HEK293 (cell line): ENCODE measurements around the gene PDE6B.

Source experiments
- BCL11A ChIP-seq: fragments of 450-650 bp; formaldehyde crosslinking; IDR thresholded peaks from 2 replicates; pipeline ENCODE4 v1.5.1; 2016; ENCODE audit warnings: low read depth, missing biosample characterization, missing genetic modification characterization
- EGR2 ChIP-seq: fragments of 450-650 bp; formaldehyde crosslinking; IDR thresholded peaks from 2 replicates; pipeline ENCODE4 v1.5.1; 2016; ENCODE audit warnings: low read depth, missing biosample characterization, missing genetic modification characterization
- IKZF3 ChIP-seq: fragments of 450-650 bp; IDR thresholded peaks from 2 replicates; pipeline ENCODE4 v1.5.0; 2018; ENCODE audit warnings: missing biosample characterization, mild to moderate bottlenecking, missing genetic modification characterization, moderate library complexity
- KLF1 ChIP-seq: fragments of 450-650 bp; formaldehyde crosslinking; IDR thresholded peaks from 2 replicates; pipeline ENCODE4 v1.5.1; 2016; ENCODE audit warnings: missing biosample characterization, missing genetic modification characterization
- KLF10 ChIP-seq: fragments of 450-650 bp; IDR thresholded peaks from 2 replicates; pipeline ENCODE4 v1.5.1; 2018; ENCODE audit warnings: missing biosample characterization, mild to moderate bottlenecking, missing genetic modification characterization
- KLF8 ChIP-seq: fragments of 450-650 bp; formaldehyde crosslinking; IDR thresholded peaks from 2 replicates; pipeline ENCODE4 v1.5.1; 2016; ENCODE audit warnings: missing biosample characterization, missing genetic modification characterization
- KLF9 ChIP-seq: fragments of 450-650 bp; formaldehyde crosslinking; IDR thresholded peaks from 2 replicates; pipeline ENCODE4 v1.5.1; 2016; ENCODE audit warnings: missing biosample characterization, missing genetic modification characterization, low read depth
- SCRT2 ChIP-seq: fragments of 450-650 bp; formaldehyde crosslinking; IDR thresholded peaks from 2 replicates; pipeline ENCODE4 v1.5.1; 2016; ENCODE audit warnings: missing biosample characterization, missing genetic modification characterization
- SP2 ChIP-seq: fragments of 450-650 bp; formaldehyde crosslinking; IDR thresholded peaks from 2 replicates; pipeline ENCODE4 v1.5.1; 2016; ENCODE audit warnings: missing biosample characterization, missing genetic modification characterization
- YY2 ChIP-seq: fragments of 450-650 bp; formaldehyde crosslinking; IDR thresholded peaks from 2 replicates; pipeline ENCODE4 v1.5.1; 2016; ENCODE audit warnings: missing biosample characterization, missing genetic modification characterization
- ZBTB21 ChIP-seq: fragments of 450-650 bp; formaldehyde crosslinking; IDR thresholded peaks from 2 replicates; pipeline ENCODE4 v1.5.1; 2017; ENCODE audit warnings: missing biosample characterization, missing genetic modification characterization
- ZBTB48 ChIP-seq: fragments of 450-650 bp; formaldehyde crosslinking; IDR thresholded peaks from 2 replicates; pipeline ENCODE4 v1.5.1; 2016; ENCODE audit warnings: missing biosample characterization, missing genetic modification characterization
- ZBTB7A ChIP-seq: fragments of 450-650 bp; formaldehyde crosslinking; IDR thresholded peaks from 2 replicates; pipeline ENCODE4 v1.5.1; 2016; ENCODE audit warnings: low read depth, missing biosample characterization, missing genetic modification characterization
- ZIC2 ChIP-seq: fragments of 450-650 bp; formaldehyde crosslinking; IDR thresholded peaks from 2 replicates; pipeline ENCODE4 v1.5.1; 2016; ENCODE audit warnings: missing biosample characterization, missing genetic modification characterization
- ZNF184 ChIP-seq: fragments of 450-650 bp; IDR thresholded peaks from 2 replicates; pipeline ENCODE4 v1.5.1; 2018; ENCODE audit warnings: missing biosample characterization, mild to moderate bottlenecking, missing genetic modification characterization
- ZNF19 ChIP-seq: fragments of 450-650 bp; formaldehyde crosslinking; IDR thresholded peaks from 2 replicates; pipeline ENCODE4; 2016; ENCODE audit warnings: missing biosample characterization, missing genetic modification characterization, low read depth
- ZNF202 ChIP-seq: fragments of 450-650 bp; formaldehyde crosslinking; IDR thresholded peaks from 2 replicates; pipeline ENCODE4 v1.5.1; 2016; ENCODE audit warnings: missing biosample characterization, missing genetic modification characterization, borderline replicate concordance
- ZNF23 ChIP-seq: fragments of 450-650 bp; formaldehyde crosslinking; IDR thresholded peaks from 2 replicates; pipeline ENCODE4 v1.5.1; 2016; ENCODE audit warnings: missing biosample characterization, missing genetic modification characterization, borderline replicate concordance
- ZNF248 ChIP-seq: fragments of 450-650 bp; formaldehyde crosslinking; IDR thresholded peaks from 2 replicates; pipeline ENCODE4 v1.5.1; 2017; ENCODE audit warnings: missing biosample characterization, missing genetic modification characterization
- ZNF302 ChIP-seq: fragments of 450-650 bp; formaldehyde crosslinking; IDR thresholded peaks from 2 replicates; pipeline ENCODE4 v1.5.1; 2016; ENCODE audit warnings: missing biosample characterization, missing genetic modification characterization, low read depth
- ZNF391 ChIP-seq: fragments of 450-650 bp; formaldehyde crosslinking; IDR thresholded peaks from 2 replicates; pipeline ENCODE4 v1.5.1; 2016; ENCODE audit warnings: low read depth, missing biosample characterization, missing genetic modification characterization, borderline replicate concordance
- ZNF473 ChIP-seq: fragments of 450-650 bp; formaldehyde crosslinking; IDR thresholded peaks from 2 replicates; pipeline ENCODE4 v1.5.1; 2017; ENCODE audit warnings: missing biosample characterization, missing genetic modification characterization
- ZNF600 ChIP-seq: fragments of 450-650 bp; formaldehyde crosslinking; IDR thresholded peaks from 2 replicates; pipeline ENCODE4 v1.5.1; 2016; ENCODE audit warnings: missing biosample characterization, missing genetic modification characterization
- ZNF701 ChIP-seq: fragments of 450-650 bp; formaldehyde crosslinking; IDR thresholded peaks from 2 replicates; pipeline ENCODE4 v1.5.1; 2016; ENCODE audit warnings: missing biosample characterization, missing genetic modification characterization
- ZNF76 ChIP-seq: fragments of 450-650 bp; formaldehyde crosslinking; IDR thresholded peaks from 2 replicates; pipeline ENCODE4; 2016; ENCODE audit warnings: low read depth, missing biosample characterization, missing genetic modification characterization, borderline replicate concordance
- ZXDB ChIP-seq: fragments of 450-650 bp; formaldehyde crosslinking; IDR thresholded peaks from 2 replicates; pipeline ENCODE4 v1.5.1; 2016; ENCODE audit warnings: missing biosample characterization, missing genetic modification characterization
- TF ChIP-seq, protein P1 (sequence below): fragments of 450-650 bp; formaldehyde crosslinking; IDR thresholded peaks from 2 replicates; pipeline ENCODE4 v1.5.1; 2016; ENCODE audit warnings: missing biosample characterization, missing genetic modification characterization
- TF ChIP-seq, protein P2 (sequence below): IDR thresholded peaks from 2 replicates; pipeline ENCODE4 v1.6.1; 2011; ENCODE audit warnings: mild to moderate bottlenecking, low read depth, low read length, borderline replicate concordance
- TF ChIP-seq, protein P3 (sequence below): fragments of 450-650 bp; formaldehyde crosslinking; IDR thresholded peaks from 2 replicates; pipeline ENCODE4 v1.5.1; 2016; ENCODE audit warnings: missing biosample characterization, missing genetic modification characterization
- TF ChIP-seq, protein P4 (sequence below): fragments of 450-650 bp; formaldehyde crosslinking; IDR thresholded peaks from 2 replicates; pipeline ENCODE4 v1.5.1; 2016; ENCODE audit warnings: missing biosample characterization, missing genetic modification characterization, low read depth
- TF ChIP-seq, protein P5 (sequence below): fragments of 450-650 bp; formaldehyde crosslinking; IDR thresholded peaks from 2 replicates; pipeline ENCODE4 v1.5.1; 2016; ENCODE audit warnings: missing biosample characterization, missing genetic modification characterization, borderline replicate concordance
- TF ChIP-seq, protein P6 (sequence below): fragments of 450-650 bp; formaldehyde crosslinking; IDR thresholded peaks from 2 replicates; pipeline ENCODE4 v1.5.1; 2016; ENCODE audit warnings: missing biosample characterization, missing genetic modification characterization

PDE6B gene

DNA sequence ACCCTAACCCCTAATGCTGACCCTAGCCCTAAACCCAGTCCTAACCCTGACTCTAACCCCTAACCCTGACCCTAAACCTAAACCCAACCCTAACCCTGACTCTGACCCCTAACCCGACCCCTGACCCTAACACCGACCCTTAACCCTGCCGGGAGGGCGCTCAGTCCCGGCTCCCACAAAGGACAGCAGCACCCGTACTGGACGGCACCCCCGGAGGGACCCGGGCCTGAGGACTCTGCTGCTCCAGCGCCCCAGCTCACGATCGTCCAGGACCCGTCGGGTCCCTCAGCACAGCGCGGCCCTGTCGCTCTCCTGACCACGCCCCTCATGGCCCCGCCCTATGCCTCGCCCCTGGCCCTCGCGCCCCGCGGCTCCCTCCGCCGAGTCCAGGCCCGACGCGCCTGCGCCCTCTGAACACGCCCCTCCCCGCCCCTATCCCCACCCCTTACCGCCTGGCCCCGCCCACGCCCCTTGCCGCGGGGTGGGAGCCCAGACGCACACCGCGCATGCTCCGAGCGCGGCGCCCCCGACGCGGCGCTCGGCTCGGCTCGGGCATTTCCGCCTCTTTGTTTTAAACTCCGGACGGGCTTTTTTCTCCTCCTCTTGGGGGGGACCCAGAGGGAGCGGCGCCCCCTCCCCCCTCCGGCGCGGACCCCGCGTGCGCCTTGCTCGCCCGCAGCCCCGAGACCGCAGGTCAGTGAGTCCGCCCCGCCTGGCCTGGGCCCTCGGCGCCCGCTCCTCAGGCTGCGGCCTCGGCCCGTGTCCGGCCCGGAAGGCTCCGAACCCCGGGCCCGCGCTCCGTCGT is 80.1 kb downstream of the PDE6B start, which contains the start of gene PCGF3 (continued):
- TF ChIP-seq ZNF76 (tag by site-specific recombination), result no peak
- TF ChIP-seq ZBTB7A (tag by site-specific recombination), result 0 out of 2 replicates have a peak, but pooled peaks have one; percentile 34
- no peak for TF ChIP-seq ZNF701 (tag by site-specific recombination)
- TF ChIP-seq, protein P1, sequence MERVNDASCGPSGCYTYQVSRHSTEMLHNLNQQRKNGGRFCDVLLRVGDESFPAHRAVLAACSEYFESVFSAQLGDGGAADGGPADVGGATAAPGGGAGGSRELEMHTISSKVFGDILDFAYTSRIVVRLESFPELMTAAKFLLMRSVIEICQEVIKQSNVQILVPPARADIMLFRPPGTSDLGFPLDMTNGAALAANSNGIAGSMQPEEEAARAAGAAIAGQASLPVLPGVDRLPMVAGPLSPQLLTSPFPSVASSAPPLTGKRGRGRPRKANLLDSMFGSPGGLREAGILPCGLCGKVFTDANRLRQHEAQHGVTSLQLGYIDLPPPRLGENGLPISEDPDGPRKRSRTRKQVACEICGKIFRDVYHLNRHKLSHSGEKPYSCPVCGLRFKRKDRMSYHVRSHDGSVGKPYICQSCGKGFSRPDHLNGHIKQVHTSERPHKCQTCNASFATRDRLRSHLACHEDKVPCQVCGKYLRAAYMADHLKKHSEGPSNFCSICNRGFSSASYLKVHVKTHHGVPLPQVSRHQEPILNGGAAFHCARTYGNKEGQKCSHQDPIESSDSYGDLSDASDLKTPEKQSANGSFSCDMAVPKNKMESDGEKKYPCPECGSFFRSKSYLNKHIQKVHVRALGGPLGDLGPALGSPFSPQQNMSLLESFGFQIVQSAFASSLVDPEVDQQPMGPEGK (tag by site-specific recombination), result no peak
- TF ChIP-seq KLF9 (tag by site-specific recombination), result peak; percentile 92
- no peak for TF ChIP-seq YY2 (tag by site-specific recombination)
- no peak for TF ChIP-seq SCRT2 (tag by site-specific recombination)
- TF ChIP-seq ZNF19 (tag by site-specific recombination), result no peak
- no peak for TF ChIP-seq IKZF3 (tag by site-specific recombination)
- TF ChIP-seq ZNF391 (tag by site-specific recombination), result no peak
- TF ChIP-seq BCL11A, result peak; percentile 98
- TF ChIP-seq ZBTB21 (tag by site-specific recombination), result no peak
- no peak for TF ChIP-seq ZNF248 (tag by site-specific recombination)
- TF ChIP-seq, protein P2, sequence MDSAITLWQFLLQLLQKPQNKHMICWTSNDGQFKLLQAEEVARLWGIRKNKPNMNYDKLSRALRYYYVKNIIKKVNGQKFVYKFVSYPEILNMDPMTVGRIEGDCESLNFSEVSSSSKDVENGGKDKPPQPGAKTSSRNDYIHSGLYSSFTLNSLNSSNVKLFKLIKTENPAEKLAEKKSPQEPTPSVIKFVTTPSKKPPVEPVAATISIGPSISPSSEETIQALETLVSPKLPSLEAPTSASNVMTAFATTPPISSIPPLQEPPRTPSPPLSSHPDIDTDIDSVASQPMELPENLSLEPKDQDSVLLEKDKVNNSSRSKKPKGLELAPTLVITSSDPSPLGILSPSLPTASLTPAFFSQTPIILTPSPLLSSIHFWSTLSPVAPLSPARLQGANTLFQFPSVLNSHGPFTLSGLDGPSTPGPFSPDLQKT, result no peak
- TF ChIP-seq KLF1, result peak; percentile 80
- no peak for TF ChIP-seq ZNF302 (tag by site-specific recombination)
- no peak for TF ChIP-seq ZXDB (tag by site-specific recombination)
- no peak for TF ChIP-seq ZNF184 (tag by site-specific recombination)
- 0 out of 2 replicates have a peak, but pooled peaks have one; percentile 24 for TF ChIP-seq ZNF600 (tag by site-specific recombination)
- TF ChIP-seq SP2 (tag by site-specific recombination), result peak; percentile 76
- TF ChIP-seq, protein P3, sequence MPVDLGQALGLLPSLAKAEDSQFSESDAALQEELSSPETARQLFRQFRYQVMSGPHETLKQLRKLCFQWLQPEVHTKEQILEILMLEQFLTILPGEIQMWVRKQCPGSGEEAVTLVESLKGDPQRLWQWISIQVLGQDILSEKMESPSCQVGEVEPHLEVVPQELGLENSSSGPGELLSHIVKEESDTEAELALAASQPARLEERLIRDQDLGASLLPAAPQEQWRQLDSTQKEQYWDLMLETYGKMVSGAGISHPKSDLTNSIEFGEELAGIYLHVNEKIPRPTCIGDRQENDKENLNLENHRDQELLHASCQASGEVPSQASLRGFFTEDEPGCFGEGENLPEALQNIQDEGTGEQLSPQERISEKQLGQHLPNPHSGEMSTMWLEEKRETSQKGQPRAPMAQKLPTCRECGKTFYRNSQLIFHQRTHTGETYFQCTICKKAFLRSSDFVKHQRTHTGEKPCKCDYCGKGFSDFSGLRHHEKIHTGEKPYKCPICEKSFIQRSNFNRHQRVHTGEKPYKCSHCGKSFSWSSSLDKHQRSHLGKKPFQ (tag by site-specific recombination), result no peak
- no peak for TF ChIP-seq EGR2
- peak; percentile 97 for TF ChIP-seq KLF8
- TF ChIP-seq ZNF202, result no peak
- TF ChIP-seq, protein P4, sequence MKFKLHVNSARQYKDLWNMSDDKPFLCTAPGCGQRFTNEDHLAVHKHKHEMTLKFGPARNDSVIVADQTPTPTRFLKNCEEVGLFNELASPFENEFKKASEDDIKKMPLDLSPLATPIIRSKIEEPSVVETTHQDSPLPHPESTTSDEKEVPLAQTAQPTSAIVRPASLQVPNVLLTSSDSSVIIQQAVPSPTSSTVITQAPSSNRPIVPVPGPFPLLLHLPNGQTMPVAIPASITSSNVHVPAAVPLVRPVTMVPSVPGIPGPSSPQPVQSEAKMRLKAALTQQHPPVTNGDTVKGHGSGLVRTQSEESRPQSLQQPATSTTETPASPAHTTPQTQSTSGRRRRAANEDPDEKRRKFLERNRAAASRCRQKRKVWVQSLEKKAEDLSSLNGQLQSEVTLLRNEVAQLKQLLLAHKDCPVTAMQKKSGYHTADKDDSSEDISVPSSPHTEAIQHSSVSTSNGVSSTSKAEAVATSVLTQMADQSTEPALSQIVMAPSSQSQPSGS (tag by site-specific recombination), result no peak
- 0 out of 2 replicates have a peak, but pooled peaks have one; percentile 29 for TF ChIP-seq KLF10 (tag by site-specific recombination)
- TF ChIP-seq, protein P5, sequence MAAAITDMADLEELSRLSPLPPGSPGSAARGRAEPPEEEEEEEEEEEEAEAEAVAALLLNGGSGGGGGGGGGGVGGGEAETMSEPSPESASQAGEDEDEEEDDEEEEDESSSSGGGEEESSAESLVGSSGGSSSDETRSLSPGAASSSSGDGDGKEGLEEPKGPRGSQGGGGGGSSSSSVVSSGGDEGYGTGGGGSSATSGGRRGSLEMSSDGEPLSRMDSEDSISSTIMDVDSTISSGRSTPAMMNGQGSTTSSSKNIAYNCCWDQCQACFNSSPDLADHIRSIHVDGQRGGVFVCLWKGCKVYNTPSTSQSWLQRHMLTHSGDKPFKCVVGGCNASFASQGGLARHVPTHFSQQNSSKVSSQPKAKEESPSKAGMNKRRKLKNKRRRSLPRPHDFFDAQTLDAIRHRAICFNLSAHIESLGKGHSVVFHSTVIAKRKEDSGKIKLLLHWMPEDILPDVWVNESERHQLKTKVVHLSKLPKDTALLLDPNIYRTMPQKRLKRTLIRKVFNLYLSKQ (tag by site-specific recombination), result no peak
- no peak for TF ChIP-seq ZNF473 (tag by site-specific recombination)
- TF ChIP-seq ZNF23, result no peak
- TF ChIP-seq ZBTB48 (tag by site-specific recombination), result peak; percentile 99
- no peak for TF ChIP-seq ZIC2 (tag by site-specific recombination)
- TF ChIP-seq, protein P6, sequence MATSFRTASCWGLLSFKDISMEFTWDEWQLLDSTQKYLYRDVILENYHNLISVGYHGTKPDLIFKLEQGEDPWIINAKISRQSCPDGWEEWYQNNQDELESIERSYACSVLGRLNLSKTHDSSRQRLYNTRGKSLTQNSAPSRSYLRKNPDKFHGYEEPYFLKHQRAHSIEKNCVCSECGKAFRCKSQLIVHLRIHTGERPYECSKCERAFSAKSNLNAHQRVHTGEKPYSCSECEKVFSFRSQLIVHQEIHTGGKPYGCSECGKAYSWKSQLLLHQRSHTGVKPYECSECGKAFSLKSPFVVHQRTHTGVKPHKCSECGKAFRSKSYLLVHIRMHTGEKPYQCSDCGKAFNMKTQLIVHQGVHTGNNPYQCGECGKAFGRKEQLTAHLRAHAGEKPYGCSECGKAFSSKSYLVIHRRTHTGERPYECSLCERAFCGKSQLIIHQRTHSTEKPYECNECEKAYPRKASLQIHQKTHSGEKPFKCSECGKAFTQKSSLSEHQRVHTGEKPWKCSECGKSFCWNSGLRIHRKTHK (tag by site-specific recombination), result no peak
